ENCODE data around the gene HBG2. TPM values are rescaled to one million over a fixed set of nuclear protein-coding genes. Genes with fewer than 3 reads are reported as not detected.

The HBG2 gene
- total RNA-seq, 1 donor: 3.9 TPM

DNA sequence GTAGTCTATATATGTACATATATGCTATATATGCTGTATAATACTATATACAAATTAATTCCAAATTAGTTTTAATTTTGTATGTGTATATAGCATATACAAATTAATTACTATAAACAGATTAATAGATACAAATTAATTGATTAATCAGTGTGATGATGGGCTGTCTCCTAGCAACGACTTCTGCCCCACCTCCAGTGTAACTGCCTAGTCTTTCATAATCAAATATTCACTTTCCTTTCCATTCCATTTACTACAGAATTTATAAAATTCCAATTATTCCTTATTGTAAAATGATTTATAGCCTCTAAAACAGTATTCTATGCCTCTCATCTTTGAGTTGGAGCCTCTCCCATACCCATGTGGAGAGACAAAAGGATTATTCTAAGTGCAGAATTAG is 21.3 kb downstream of the HBG2 start:
- H3K27me3 ChIP-seq (ENCODE audit: insufficient read depth, low read length): no peaks in the 10 kb centered on the region
- no peaks in the 10 kb centered on the region for H3K4me1 ChIP-seq (ENCODE audit: insufficient read depth, low read length)
- no peaks in the 10 kb centered on the region for H3K9me3 ChIP-seq (ENCODE audit: low read depth, low read length)
- H3K4me3 ChIP-seq (ENCODE audit: low read length): no peak overlapping the region

DNA sequence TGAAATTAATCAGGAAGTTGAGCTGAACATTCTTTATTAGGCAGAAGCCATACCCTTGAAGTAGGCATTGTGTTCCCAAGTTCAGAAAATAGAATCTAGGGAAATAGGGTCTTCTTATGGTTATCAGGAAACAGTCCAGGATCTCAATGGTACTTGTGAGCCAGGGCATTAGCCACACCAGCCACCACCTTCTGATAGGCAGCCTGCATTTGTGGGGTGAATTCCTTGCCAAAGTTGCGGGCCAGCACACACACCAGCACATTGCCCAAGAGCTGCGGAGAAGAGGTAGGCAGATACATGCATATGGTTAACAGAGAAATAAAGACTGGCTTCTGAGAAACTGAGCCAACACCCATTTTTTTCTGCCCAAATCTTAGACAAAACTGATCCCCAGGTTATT is 21.8 kb downstream of the HBG2 start:
- Histone ChIP-seq H3K27me3 (ENCODE audit: insufficient read depth, low read length) (no peaks in the 10 kb centered on the region), H3K4me1 (ENCODE audit: insufficient read depth, low read length) (no peaks in the 10 kb centered on the region), H3K4me3 (ENCODE audit: low read length) (no peak overlapping the region), H3K9me3 (ENCODE audit: low read depth, low read length) (no peaks in the 10 kb centered on the region)

DNA sequence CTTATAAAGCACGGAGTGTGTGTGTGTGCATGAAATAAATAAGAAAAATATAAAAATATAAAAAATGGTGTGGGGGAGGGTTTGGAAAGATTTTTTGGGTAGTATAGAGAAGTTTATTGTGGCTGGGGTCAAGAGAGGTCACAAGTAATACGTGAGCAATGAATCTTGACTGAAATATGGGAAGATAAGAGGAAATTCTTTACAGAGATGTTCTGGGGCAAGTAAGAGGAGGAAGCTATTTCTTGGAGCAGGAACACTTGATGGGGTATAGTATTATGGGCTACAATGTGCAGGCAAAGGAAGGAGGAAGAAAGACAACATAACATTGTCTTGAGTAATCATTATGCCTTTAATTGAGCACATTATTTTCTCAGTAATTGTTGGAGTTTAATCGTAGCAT is 22.4 kb downstream of the HBG2 start:
- Histone ChIP-seq H3K27me3 (ENCODE audit: insufficient read depth, low read length) (no peaks in the 10 kb centered on the region), H3K4me1 (ENCODE audit: insufficient read depth, low read length) (no peaks in the 10 kb centered on the region), H3K9me3 (ENCODE audit: low read depth, low read length) (no peaks in the 10 kb centered on the region), H3K4me3 (ENCODE audit: low read length) (no peak overlapping the region)

DNA sequence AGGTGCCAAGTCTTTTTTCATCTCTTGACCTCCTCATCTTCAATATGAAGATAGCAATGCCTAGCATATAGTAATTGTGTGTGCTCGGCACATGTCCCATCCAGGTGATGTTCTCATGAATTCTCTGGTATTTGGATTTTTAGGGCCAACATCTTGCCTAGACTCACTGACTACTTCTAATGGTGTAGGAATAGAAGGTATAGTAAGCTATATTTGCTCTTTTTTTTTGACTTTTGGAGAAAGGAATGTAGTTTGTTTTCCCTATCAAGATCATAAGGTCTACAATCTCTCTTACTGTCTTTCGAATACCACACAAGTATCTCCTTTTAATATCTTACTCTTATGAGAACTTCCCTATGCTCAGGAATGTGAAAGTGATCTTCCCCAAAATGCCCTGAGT is 23.5 kb downstream of the HBG2 start:
- no peaks in the 10 kb centered on the region for H3K4me1 ChIP-seq (ENCODE audit: insufficient read depth, low read length)
- H3K27me3 ChIP-seq (ENCODE audit: insufficient read depth, low read length): no peaks in the 10 kb centered on the region
- H3K9me3 ChIP-seq (ENCODE audit: low read depth, low read length): no peaks in the 10 kb centered on the region
- no peak overlapping the region for H3K4me3 ChIP-seq (ENCODE audit: low read length)

DNA sequence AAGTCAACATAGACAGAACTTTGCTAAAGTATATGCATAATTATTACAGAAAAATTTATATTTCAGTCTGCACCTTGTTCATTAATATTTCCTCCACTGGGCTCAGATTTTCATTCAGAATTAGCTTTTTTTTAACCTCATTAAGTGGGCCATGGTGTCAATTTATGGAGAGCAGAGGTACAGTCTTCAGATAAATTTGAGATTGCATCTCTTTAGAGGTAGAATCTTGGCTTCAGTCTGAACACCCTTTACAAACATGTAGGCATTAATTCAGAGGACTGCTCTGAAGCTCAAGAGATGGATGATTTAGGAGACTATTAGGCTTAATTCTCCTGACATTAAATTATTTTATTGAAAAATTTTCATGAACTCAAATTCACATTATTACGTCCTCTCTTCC is 24.3 kb downstream of the HBG2 start:
- H3K9me3 ChIP-seq (ENCODE audit: low read depth, low read length): no peaks in the 10 kb centered on the region
- no peaks in the 10 kb centered on the region for H3K27me3 ChIP-seq (ENCODE audit: insufficient read depth, low read length)
- no peak overlapping the region for H3K4me3 ChIP-seq (ENCODE audit: low read length)
- no peaks in the 10 kb centered on the region for H3K4me1 ChIP-seq (ENCODE audit: insufficient read depth, low read length)

DNA sequence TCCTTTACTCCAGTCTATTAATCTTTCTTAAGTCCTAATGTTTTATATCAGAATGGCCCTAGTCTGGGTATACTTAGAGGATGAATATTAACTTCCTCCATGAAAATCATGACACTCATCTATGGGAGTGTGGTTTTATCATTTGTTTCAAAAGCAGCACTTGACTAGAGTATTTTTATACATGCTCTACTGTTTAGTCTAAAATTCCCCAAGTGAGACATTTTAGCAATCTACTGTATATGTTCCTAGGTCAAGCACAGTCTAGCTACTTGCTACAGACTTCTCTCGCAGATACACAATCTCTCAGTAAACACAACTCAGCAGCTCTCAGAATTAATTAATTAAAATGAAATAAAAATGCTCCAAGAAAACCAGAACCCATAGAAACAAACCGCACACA is 24.8 kb downstream of the HBG2 start:
- Histone ChIP-seq H3K4me1 (ENCODE audit: insufficient read depth, low read length) (no peaks in the 10 kb centered on the region), H3K4me3 (ENCODE audit: low read length) (no peak overlapping the region), H3K27me3 (ENCODE audit: insufficient read depth, low read length) (no peaks in the 10 kb centered on the region), H3K9me3 (ENCODE audit: low read depth, low read length) (no peaks in the 10 kb centered on the region)

DNA sequence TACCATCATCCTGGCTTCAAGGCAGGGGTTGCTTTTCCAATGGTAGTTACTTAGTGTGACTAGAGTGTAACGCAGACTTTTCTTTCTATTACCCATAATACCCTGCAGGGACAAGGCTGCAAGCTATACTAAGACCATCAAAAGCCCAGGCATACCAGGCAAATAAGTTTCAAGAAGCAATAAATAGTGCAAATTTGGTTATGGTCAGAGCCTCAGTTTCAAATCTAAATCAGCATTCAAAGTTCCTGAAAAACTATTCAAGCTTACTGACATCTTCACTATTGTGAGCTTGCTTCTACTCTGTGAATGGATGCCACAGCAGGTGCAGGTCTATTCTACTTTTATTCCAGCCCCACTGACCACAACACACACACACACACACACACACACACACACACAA is 25.2 kb downstream of the HBG2 start:
- Histone ChIP-seq H3K4me3 (ENCODE audit: low read length) (no peak overlapping the region), H3K4me1 (ENCODE audit: insufficient read depth, low read length) (no peaks in the 10 kb centered on the region), H3K9me3 (ENCODE audit: low read depth, low read length) (no peaks in the 10 kb centered on the region), H3K27me3 (ENCODE audit: insufficient read depth, low read length) (no peaks in the 10 kb centered on the region)

DNA sequence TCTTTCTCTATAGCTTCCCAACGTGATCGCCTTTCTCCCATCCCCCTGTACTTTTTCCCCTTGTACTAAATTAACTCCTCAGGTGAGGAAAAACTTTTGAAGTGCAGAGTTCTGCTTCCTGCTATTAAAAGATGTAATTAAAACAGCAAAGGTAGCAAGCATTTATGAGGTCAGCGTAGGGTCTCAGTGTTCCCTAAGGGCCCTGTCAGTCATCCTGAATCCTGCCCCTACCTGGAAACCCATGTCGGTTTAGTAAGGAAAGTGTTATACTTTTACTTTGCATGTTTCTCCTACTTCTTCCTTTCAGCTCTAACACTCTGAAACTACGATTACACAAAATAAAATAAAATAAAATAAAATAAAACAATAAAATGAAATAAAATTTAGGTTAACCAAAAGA is 26.5 kb downstream of the HBG2 start:
- H3K27me3 ChIP-seq (ENCODE audit: insufficient read depth, low read length): no peaks in the 10 kb centered on the region
- no peak overlapping the region for H3K4me3 ChIP-seq (ENCODE audit: low read length)
- H3K9me3 ChIP-seq (ENCODE audit: low read depth, low read length): no peaks in the 10 kb centered on the region
- no peaks in the 10 kb centered on the region for H3K4me1 ChIP-seq (ENCODE audit: insufficient read depth, low read length)

DNA sequence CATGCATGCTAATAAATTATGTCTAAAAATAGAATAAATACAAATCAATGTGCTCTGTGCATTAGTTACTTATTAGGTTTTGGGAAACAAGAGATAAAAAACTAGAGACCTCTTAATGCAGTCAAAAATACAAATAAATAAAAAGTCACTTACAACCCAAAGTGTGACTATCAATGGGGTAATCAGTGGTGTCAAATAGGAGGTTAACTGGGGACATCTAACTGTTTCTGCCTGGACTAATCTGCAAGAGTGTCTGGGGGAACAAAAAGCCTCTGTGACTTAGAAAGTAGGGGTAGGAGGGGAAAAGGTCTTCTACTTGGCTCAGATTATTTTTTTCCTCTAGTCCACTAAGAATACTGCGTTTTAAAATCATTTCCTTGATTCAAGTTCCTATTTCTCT is 26.9 kb downstream of the HBG2 start:
- H3K4me1 ChIP-seq (ENCODE audit: insufficient read depth, low read length): no peaks in the 10 kb centered on the region
- no peak overlapping the region for H3K4me3 ChIP-seq (ENCODE audit: low read length)
- no peaks in the 10 kb centered on the region for H3K9me3 ChIP-seq (ENCODE audit: low read depth, low read length)
- no peaks in the 10 kb centered on the region for H3K27me3 ChIP-seq (ENCODE audit: insufficient read depth, low read length)

DNA sequence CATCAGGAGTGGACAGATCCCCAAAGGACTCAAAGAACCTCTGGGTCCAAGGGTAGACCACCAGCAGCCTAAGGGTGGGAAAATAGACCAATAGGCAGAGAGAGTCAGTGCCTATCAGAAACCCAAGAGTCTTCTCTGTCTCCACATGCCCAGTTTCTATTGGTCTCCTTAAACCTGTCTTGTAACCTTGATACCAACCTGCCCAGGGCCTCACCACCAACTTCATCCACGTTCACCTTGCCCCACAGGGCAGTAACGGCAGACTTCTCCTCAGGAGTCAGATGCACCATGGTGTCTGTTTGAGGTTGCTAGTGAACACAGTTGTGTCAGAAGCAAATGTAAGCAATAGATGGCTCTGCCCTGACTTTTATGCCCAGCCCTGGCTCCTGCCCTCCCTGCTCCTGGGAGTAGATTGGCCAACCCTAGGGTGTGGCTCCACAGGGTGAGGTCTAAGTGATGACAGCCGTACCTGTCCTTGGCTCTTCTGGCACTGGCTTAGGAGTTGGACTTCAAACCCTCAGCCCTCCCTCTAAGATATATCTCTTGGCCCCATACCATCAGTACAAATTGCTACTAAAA is 27.8 kb downstream of the HBG2 start, which contains the start of gene HBB:
Gene HBB (minus strand): TSS at position 340 of the 579 bp plus-strand sequence. CDS start 50 bp downstream, at position 290.
- Histone ChIP-seq H3K4me1 (ENCODE audit: insufficient read depth, low read length) (no peaks in the 10 kb centered on the region), H3K9me3 (ENCODE audit: low read depth, low read length) (no peaks in the 10 kb centered on the region), H3K27me3 (ENCODE audit: insufficient read depth, low read length) (no peaks in the 10 kb centered on the region), H3K4me3 (ENCODE audit: low read length) (no peak within 1 kb of the TSS)

DNA sequence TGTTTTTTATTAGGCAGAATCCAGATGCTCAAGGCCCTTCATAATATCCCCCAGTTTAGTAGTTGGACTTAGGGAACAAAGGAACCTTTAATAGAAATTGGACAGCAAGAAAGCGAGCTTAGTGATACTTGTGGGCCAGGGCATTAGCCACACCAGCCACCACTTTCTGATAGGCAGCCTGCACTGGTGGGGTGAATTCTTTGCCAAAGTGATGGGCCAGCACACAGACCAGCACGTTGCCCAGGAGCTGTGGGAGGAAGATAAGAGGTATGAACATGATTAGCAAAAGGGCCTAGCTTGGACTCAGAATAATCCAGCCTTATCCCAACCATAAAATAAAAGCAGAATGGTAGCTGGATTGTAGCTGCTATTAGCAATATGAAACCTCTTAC is 29.1 kb downstream of the HBG2 start:
- H3K9me3 ChIP-seq (ENCODE audit: low read depth, low read length): no peaks in the 10 kb centered on the region
- H3K4me3 ChIP-seq (ENCODE audit: low read length): no peak overlapping the region
- no peaks in the 10 kb centered on the region for H3K27me3 ChIP-seq (ENCODE audit: insufficient read depth, low read length)
- no peaks in the 10 kb centered on the region for H3K4me1 ChIP-seq (ENCODE audit: insufficient read depth, low read length)

DNA sequence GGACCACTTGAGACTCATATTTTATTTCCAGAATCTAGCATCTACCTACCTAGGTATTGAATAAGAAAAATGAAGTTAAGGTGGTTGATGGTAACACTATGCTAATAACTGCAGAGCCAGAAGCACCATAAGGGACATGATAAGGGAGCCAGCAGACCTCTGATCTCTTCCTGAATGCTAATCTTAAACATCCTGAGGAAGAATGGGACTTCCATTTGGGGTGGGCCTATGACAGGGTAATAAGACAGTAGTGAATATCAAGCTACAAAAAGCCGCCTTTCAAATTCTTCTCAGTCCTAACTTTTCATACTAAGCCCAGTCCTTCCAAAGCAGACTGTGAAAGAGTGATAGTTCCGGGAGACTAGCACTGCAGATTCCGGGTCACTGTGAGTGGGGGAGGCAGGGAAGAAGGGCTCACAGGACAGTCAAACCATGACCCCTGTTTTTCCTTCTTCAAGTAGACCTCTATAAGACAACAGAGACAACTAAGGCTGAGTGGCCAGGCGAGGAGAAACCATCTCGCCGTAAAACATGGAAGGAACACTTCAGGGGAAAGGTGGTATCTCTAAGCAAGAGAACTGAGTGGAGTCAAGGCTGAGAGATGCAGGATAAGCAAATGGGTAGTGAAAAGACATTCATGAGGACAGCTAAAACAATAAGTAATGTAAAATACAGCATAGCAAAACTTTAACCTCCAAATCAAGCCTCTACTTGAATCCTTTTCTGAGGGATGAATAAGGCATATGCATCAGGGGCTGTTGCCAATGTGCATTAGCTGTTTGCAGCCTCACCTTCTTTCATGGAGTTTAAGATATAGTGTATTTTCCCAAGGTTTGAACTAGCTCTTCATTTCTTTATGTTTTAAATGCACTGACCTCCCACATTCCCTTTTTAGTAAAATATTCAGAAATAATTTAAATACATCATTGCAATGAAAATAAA is 29.8 kb downstream of the HBG2 start:
- no peaks in the 10 kb centered on the region for H3K9me3 ChIP-seq (ENCODE audit: low read depth, low read length)
- no peaks in the 10 kb centered on the region for H3K27me3 ChIP-seq (ENCODE audit: insufficient read depth, low read length)
- H3K4me3 ChIP-seq (ENCODE audit: low read length): no peak overlapping the region
- no peaks in the 10 kb centered on the region for H3K4me1 ChIP-seq (ENCODE audit: insufficient read depth, low read length)

DNA sequence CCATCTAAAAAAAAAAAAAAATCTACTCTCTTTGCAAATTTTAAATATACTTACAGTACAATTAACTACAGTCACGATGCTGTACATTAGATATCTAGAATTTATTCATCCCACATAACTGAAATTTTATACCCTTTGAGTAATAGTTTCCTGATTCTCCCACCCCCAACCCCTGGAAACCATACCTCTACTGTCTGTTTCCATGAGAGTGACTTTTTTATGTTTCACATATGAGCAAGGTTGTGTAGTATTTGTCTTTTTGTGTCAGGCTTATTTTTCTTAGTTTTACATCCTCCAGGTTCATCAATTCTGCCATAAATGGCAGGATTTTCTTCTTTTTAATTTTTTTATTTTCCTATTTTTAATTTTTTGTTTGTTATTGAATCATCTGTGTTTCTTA is 30.9 kb downstream of the HBG2 start:
- H3K4me1 ChIP-seq (ENCODE audit: insufficient read depth, low read length): no peaks in the 10 kb centered on the region
- H3K27me3 ChIP-seq (ENCODE audit: insufficient read depth, low read length): no peaks in the 10 kb centered on the region

DNA sequence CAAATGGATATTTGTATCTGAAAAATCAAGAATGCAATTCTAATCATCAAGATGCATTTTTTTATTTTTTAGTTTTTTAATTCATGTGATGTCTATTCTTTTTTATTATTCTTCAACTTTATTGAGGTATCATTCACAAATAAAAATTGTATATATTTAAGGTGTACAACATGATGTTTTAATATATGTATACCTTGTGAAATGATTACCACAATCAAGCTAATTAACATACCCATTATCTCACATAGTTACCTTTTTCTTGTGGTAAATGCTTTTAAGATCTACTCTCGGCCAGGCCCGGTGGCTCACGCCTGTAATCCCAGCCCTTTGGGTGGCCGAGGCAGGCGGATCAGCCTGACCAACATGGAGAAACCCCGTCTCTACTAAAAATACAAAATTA is 31.4 kb downstream of the HBG2 start:
- Histone ChIP-seq H3K9me3 (ENCODE audit: low read depth, low read length) (no peaks in the 10 kb centered on the region), H3K4me3 (ENCODE audit: low read length) (no peak overlapping the region), H3K27me3 (ENCODE audit: insufficient read depth, low read length) (no peaks in the 10 kb centered on the region), H3K4me1 (ENCODE audit: insufficient read depth, low read length) (no peaks in the 10 kb centered on the region)

More for the DNA sequence above, 30.9 kb downstream of the HBG2 start:
- Histone ChIP-seq H3K9me3 (ENCODE audit: low read depth, low read length) (no peaks in the 10 kb centered on the region), H3K4me3 (ENCODE audit: low read length) (no peak overlapping the region)

DNA sequence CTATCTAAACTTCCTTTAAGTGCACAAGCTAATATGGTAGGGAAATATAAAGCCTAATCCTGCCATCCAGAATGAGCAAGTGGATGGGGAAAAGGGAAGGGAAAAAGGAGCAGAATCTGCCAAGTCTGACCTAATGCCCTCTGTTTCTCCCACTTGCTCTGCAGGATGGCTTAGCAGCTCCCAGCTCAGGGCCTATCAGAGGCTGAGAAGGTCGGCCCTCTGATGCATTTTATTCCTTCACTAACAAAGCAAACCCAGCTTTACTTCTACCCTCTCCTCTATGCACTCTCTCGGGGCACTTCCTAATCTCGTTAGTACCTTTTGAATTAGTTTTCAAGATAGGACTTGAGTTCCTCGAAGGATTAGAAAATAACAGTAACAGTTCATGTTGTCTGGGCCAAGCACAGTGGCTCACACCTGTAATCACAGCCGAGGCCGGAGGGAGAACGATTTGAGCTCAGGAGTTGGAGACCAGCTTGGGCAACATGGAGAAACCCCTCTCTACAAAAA is 44.1 kb downstream of the HBG2 start:
- no peaks in the 10 kb centered on the region for H3K9me3 ChIP-seq (ENCODE audit: low read depth, low read length)
- no peaks in the 10 kb centered on the region for H3K27me3 ChIP-seq (ENCODE audit: insufficient read depth, low read length)
- H3K4me3 ChIP-seq (ENCODE audit: low read length): no peak overlapping the region
- no peaks in the 10 kb centered on the region for H3K4me1 ChIP-seq (ENCODE audit: insufficient read depth, low read length)

Measured in mononuclear cell (primary cell).